Type B pancreatic cell (in vitro differentiated cells): ENCODE measurements around the gene RHOF. TPM values are rescaled to one million over a fixed set of nuclear protein-coding genes. Genes with fewer than 3 reads are reported as not detected.

Experiments
- DNase-seq: peaks from one replicate; pipeline ENCODE4 v3.0.0; 2021; ENCODE audit warnings: mixed read lengths; ENCODE audit not compliant: unreplicated experiment; ENCODE audit errors: extremely low spot score
- H3K27ac Mint-ChIP-seq: 2 replicates; pipeline ENCODE4 v1.8.0; 2021; ENCODE audit warnings: mild to moderate bottlenecking, mixed read lengths
- H3K27me3 Mint-ChIP-seq: 2 replicates; pipeline ENCODE4 v1.8.0; 2021; ENCODE audit warnings: mixed read lengths
- H3K36me3 Mint-ChIP-seq: 2 replicates; pipeline ENCODE4 v1.8.0; 2021; ENCODE audit warnings: mixed read lengths
- H3K4me1 Mint-ChIP-seq: one replicate; pipeline ENCODE4 v1.8.0; 2021; ENCODE audit warnings: mixed read lengths; ENCODE audit not compliant: unreplicated experiment
- H3K4me3 Mint-ChIP-seq: 2 replicates; pipeline ENCODE4 v1.8.0; 2021; ENCODE audit warnings: mild to moderate bottlenecking, mixed read lengths
- H3K9me3 Mint-ChIP-seq: 2 replicates; pipeline ENCODE4 v1.8.0; 2021; ENCODE audit warnings: mixed read lengths
- total RNA-seq: library from RNA; stranded (reverse); gene quantifications from 2 replicates; pipeline ENCODE4 v1.2.1, GENCODE V29; 2021; ENCODE audit warnings: low replicate concordance
- TF ChIP-seq, protein P1 (sequence below): fragments of 200-600 bp; sonication (generic); conservative IDR thresholded peaks from 2 replicates; pipeline ENCODE4 v1.5.0; 2021; ENCODE audit warnings: antibody characterized with exemption, mild to moderate bottlenecking

Gene RHOF
- total RNA-seq, 1 donor from 2014 or later: 26.0 TPM

GRCh38 chr12:121770388-121770787 lies 23.1 kb downstream of the RHOF start:
- TF ChIP-seq, protein P1, sequence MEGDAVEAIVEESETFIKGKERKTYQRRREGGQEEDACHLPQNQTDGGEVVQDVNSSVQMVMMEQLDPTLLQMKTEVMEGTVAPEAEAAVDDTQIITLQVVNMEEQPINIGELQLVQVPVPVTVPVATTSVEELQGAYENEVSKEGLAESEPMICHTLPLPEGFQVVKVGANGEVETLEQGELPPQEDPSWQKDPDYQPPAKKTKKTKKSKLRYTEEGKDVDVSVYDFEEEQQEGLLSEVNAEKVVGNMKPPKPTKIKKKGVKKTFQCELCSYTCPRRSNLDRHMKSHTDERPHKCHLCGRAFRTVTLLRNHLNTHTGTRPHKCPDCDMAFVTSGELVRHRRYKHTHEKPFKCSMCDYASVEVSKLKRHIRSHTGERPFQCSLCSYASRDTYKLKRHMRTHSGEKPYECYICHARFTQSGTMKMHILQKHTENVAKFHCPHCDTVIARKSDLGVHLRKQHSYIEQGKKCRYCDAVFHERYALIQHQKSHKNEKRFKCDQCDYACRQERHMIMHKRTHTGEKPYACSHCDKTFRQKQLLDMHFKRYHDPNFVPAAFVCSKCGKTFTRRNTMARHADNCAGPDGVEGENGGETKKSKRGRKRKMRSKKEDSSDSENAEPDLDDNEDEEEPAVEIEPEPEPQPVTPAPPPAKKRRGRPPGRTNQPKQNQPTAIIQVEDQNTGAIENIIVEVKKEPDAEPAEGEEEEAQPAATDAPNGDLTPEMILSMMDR: no peak
- Mint-ChIP-seq H3K9me3 (no peaks in the 10 kb centered on the region), H3K27ac (peak overlapping the region; percentile 79), H3K27me3 (no peaks in the 10 kb centered on the region), H3K4me3 (no peak overlapping the region), H3K36me3 (no peaks in the 10 kb centered on the region), H3K4me1 (peaks cover 28% of the 10 kb centered on the region)
- no peak for DNase-seq

- Mint-ChIP-seq H3K9me3 (no peaks in the 10 kb centered on the region), H3K4me1 (peaks cover 28% of the 10 kb centered on the region), H3K27ac (peak overlapping the region; percentile 79), H3K27me3 (no peaks in the 10 kb centered on the region), H3K4me3 (no peak overlapping the region), H3K36me3 (no peaks in the 10 kb centered on the region)
- TF ChIP-seq, protein P1: no peak
- no peak for DNase-seq
Measured at GRCh38 chr12:121769831-121770301, 23.6 kb downstream of the RHOF start.

- no peaks in the 10 kb centered on the region for H3K27me3 Mint-ChIP-seq
- H3K4me3 Mint-ChIP-seq: no peak overlapping the region
- H3K4me1 Mint-ChIP-seq: peaks cover 28% of the 10 kb centered on the region
- TF ChIP-seq, protein P1: no peak
- H3K27ac Mint-ChIP-seq: peak overlapping the region; percentile 54
- no peaks in the 10 kb centered on the region for H3K36me3 Mint-ChIP-seq
- no peak for DNase-seq
- H3K9me3 Mint-ChIP-seq: no peaks in the 10 kb centered on the region
Measured at GRCh38 chr12:121769297-121769830, 24.1 kb downstream of the RHOF start.

- H3K4me1 Mint-ChIP-seq: peaks cover 22% of the 10 kb centered on the region
- no peaks in the 10 kb centered on the region for H3K27me3 Mint-ChIP-seq
- TF ChIP-seq, protein P1: no peak
- no peak overlapping the region for H3K4me3 Mint-ChIP-seq
- H3K27ac Mint-ChIP-seq: peak overlapping the region; percentile 36
- H3K36me3 Mint-ChIP-seq: no peaks in the 10 kb centered on the region
- no peaks in the 10 kb centered on the region for H3K9me3 Mint-ChIP-seq
- DNase-seq: no peak
Measured at GRCh38 chr12:121767525-121768016, 25.9 kb downstream of the RHOF start.

DNA sequence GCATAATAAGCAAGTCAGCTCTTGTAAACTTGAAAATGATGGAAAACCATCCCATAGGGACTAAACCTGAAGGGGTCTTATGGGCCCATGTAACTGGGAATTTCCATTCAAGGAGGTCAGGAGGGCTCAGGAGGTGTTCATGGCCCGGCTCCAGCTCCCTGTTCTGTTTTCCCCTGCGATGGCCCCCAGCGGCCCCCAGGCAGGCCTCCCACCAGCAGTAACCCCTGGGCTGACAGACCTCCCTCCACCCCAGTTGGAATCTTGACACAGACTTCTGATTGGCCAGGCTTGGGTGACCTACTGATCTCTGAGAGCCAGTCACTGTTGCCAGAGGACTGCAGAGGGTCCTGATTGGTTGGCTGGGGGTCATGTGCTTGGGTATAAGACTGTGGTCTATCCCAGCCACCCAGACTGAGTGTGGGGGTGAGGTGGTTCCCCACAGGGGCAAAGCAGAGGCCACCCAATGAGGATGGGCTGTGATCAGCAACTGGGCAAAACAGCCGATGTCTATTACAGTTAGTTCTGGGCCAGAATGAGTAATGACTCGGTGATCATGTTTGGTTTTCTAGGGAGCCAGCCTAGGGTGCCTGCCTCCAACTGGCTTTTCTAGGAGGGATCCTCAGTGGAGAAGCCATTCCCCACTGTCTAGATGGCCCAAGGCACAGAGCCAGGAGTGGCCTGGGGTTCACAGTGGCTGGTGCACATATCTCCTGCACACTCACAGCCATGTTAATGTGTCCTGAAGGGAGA lies 27.0 kb downstream of the RHOF start:
- Mint-ChIP-seq H3K4me1 (peaks cover 29% of the 10 kb centered on the region), H3K9me3 (no peaks in the 10 kb centered on the region), H3K27me3 (no peaks in the 10 kb centered on the region), H3K27ac (no peak overlapping the region), H3K4me3 (no peak overlapping the region), H3K36me3 (peaks cover 4% of the 10 kb centered on the region)
- DNase-seq: no peak
- TF ChIP-seq, protein P1: no peak
